Measurements from ENCODE around the gene FAAP20. TPM values are rescaled to one million over a fixed set of nuclear protein-coding genes. Genes with fewer than 3 reads are reported as not detected.
A peak's percentile ranks its signal among the peaks of the same experiment; 100 is the strongest.
"Not testable (repeated sequence)": the region's sequence is repeated elsewhere in the genome, so short reads cannot be mapped to it uniquely, and the experiment has no call there.

FAAP20 gene
- total RNA-seq, 1 donor from 2014 or later, result 36.5 TPM

- no peak for ATAC-seq
These were observed 39.4 kb downstream of the FAAP20 start for GRCh38 chr1:2155147-2155598.

- no peak for ATAC-seq
These were observed 40.5 kb downstream of the FAAP20 start for GRCh38 chr1:2154022-2154421.

GRCh38 chr1:2152954-2153353 lies 41.6 kb downstream of the FAAP20 start:
- ATAC-seq, result peak; percentile 68

GRCh38 chr1:2151911-2152310 lies 42.7 kb downstream of the FAAP20 start:
- ATAC-seq, result peak; percentile 62

GRCh38 chr1:2151252-2151651 lies 43.3 kb downstream of the FAAP20 start:
- peak; percentile 39 for ATAC-seq

- ATAC-seq, result no peak
These were observed 43.8 kb downstream of the FAAP20 start for GRCh38 chr1:2150801-2151200.

- ATAC-seq, result no peak
These were observed 45.9 kb downstream of the FAAP20 start for GRCh38 chr1:2148691-2149090.

- not testable (repeated sequence) for ATAC-seq
These were observed 46.7 kb downstream of the FAAP20 start for GRCh38 chr1:2147869-2148268.

- no peak for ATAC-seq
These were observed 47.6 kb downstream of the FAAP20 start for GRCh38 chr1:2146836-2147517.

- peak; percentile 28 for ATAC-seq
These were observed 48.4 kb downstream of the FAAP20 start for GRCh38 chr1:2145946-2146835.

- no peak for ATAC-seq
These were observed 50.0 kb downstream of the FAAP20 start for GRCh38 chr1:2144501-2145090.

GRCh38 chr1:2143814-2144500 lies 50.6 kb downstream of the FAAP20 start:
- ATAC-seq, result peak; percentile 7

- ATAC-seq, result no peak
These were observed 53.5 kb downstream of the FAAP20 start for GRCh38 chr1:2141025-2141424.

Other genes with a start within 250 kb of the FAAP20 start
- not detected for gene CFAP74, start 191.0 kb downstream of the FAAP20 start, total RNA-seq
- gene GABRD, start 175.4 kb downstream of the FAAP20 start, total RNA-seq, result 0.36 TPM
- gene PRKCZ, start 144.4 kb downstream of the FAAP20 start, total RNA-seq, result 21.3 TPM
- gene SKI, start 33.5 kb upstream of the FAAP20 start, total RNA-seq, result 21.6 TPM
- 8.4 TPM for gene MORN1, start 196.8 kb upstream of the FAAP20 start, total RNA-seq
- 167 TPM for gene RER1, start 197.1 kb upstream of the FAAP20 start, total RNA-seq
- gene PEX10, start 217.8 kb upstream of the FAAP20 start, total RNA-seq, result 17.7 TPM

Measured in esophagus mucosa (tissue), 1 donor.